H9 (cell line): ENCODE results near the gene PTPRR. TPM values are rescaled to one million over a fixed set of nuclear protein-coding genes. Genes with fewer than 3 reads are reported as not detected.

Experiments
- DNase-seq: peaks from one replicate; pipeline ENCODE4 v3.0.0-alpha.2; 2017
- H2AFZ ChIP-seq: one replicate; pipeline ENCODE4 v1.6.1; 2013; ENCODE audit warnings: mild to moderate bottlenecking, low read length, control low read depth, moderate library complexity
- H2AK5ac ChIP-seq: 2 replicates; pipeline ENCODE4 v1.6.1; 2013; ENCODE audit warnings: low read length, control low read depth, mixed read lengths; ENCODE audit not compliant: insufficient read length
- H2BK120ac ChIP-seq: one replicate; pipeline ENCODE4 v1.6.1; 2013; ENCODE audit warnings: low read depth, mild to moderate bottlenecking, low read length, control low read depth, inconsistent platforms; ENCODE audit not compliant: poor library complexity, severe bottlenecking
- H2BK12ac ChIP-seq: 2 replicates; pipeline ENCODE4 v1.6.1; 2013; ENCODE audit warnings: low read length, control low read depth, mixed read lengths, low read depth; ENCODE audit not compliant: insufficient read length
- H2BK15ac ChIP-seq: 2 replicates; pipeline ENCODE4 v1.6.1; 2013; ENCODE audit warnings: low read depth, low read length, control low read depth
- H2BK20ac ChIP-seq: one replicate; pipeline ENCODE4 v1.6.1; 2013; ENCODE audit warnings: low read depth, mild to moderate bottlenecking, low read length, control low read depth, inconsistent platforms; ENCODE audit not compliant: poor library complexity, severe bottlenecking
- H2BK5ac ChIP-seq: 2 replicates; pipeline ENCODE4 v1.6.1; 2013; ENCODE audit warnings: low read length, control low read depth, mixed read lengths; ENCODE audit not compliant: insufficient read length
- H3K14ac ChIP-seq: 2 replicates; pipeline ENCODE4 v1.6.1; 2013; ENCODE audit warnings: low read length, control low read depth; ENCODE audit not compliant: insufficient read depth
- H3K18ac ChIP-seq: 2 replicates; pipeline ENCODE4 v1.6.1; 2013; ENCODE audit warnings: low read depth, mild to moderate bottlenecking, mixed read lengths, low read length, control low read depth; ENCODE audit not compliant: insufficient read length
- H3K23ac ChIP-seq: 2 replicates; pipeline ENCODE4 v1.6.1; 2013; ENCODE audit warnings: low read length, control low read depth, mixed read lengths, low read depth; ENCODE audit not compliant: insufficient read length
- H3K23me2 ChIP-seq: 2 replicates; pipeline ENCODE4 v1.6.1; 2013; ENCODE audit warnings: low read depth, mild to moderate bottlenecking, mixed read lengths, low read length, control low read depth; ENCODE audit not compliant: insufficient read length, poor library complexity, severe bottlenecking
- H3K27ac ChIP-seq: 2 replicates; pipeline ENCODE4 v1.5.1; 2013; ENCODE audit warnings: low read length, control low read depth, mixed read lengths, low read depth; ENCODE audit not compliant: insufficient read length
- H3K27me3 ChIP-seq: 2 replicates; pipeline ENCODE4 v1.6.1; 2013; ENCODE audit warnings: low read length, control low read depth, inconsistent platforms; ENCODE audit not compliant: insufficient read depth
- H3K4ac ChIP-seq: 2 replicates; pipeline ENCODE4 v1.6.1; 2013; ENCODE audit warnings: low read depth, mild to moderate bottlenecking, control low read depth, inconsistent platforms, low read length, moderate library complexity
- H3K4me1 ChIP-seq: 2 replicates; pipeline ENCODE4 v1.6.1; 2013; ENCODE audit warnings: low read length, control low read depth, inconsistent platforms; ENCODE audit not compliant: insufficient read depth
- H3K4me2 ChIP-seq: 2 replicates; pipeline ENCODE4 v1.6.1; 2013; ENCODE audit warnings: low read length, control low read depth, mixed read lengths; ENCODE audit not compliant: insufficient read length, insufficient read depth
- H3K56ac ChIP-seq: 2 replicates; pipeline ENCODE4 v1.6.1; 2013; ENCODE audit warnings: low read depth, mild to moderate bottlenecking, mixed read lengths, low read length, control low read depth; ENCODE audit not compliant: insufficient read length
- H3K79me1 ChIP-seq: 2 replicates; pipeline ENCODE4 v1.6.1; 2013; ENCODE audit warnings: low read depth, mild to moderate bottlenecking, moderate library complexity, low read length, control low read depth, inconsistent platforms; ENCODE audit not compliant: insufficient read depth, poor library complexity, severe bottlenecking
- H3K79me2 ChIP-seq: 2 replicates; pipeline ENCODE4 v1.6.1; 2013; ENCODE audit warnings: low read length, control low read depth, inconsistent platforms; ENCODE audit not compliant: insufficient read depth
- H3K9ac ChIP-seq: 2 replicates; pipeline ENCODE4 v1.6.1; 2013; ENCODE audit warnings: low read length, control low read depth, mixed read lengths; ENCODE audit not compliant: insufficient read length; ENCODE audit errors: extremely low read depth
- H3K9me3 ChIP-seq: one replicate; pipeline ENCODE4 v1.6.1; 2013; ENCODE audit warnings: low read depth, low read length, inconsistent platforms; ENCODE audit not compliant: control insufficient read depth
- H3T11ph ChIP-seq: one replicate; pipeline ENCODE4 v1.6.1; 2013; ENCODE audit warnings: mild to moderate bottlenecking, low read length, control low read depth, inconsistent platforms
- H4K20me1 ChIP-seq: one replicate; pipeline ENCODE4 v1.6.1; 2013; ENCODE audit not compliant: control insufficient read depth, insufficient read length, insufficient read depth
- H4K5ac ChIP-seq: 2 replicates; pipeline ENCODE4 v1.6.1; 2013; ENCODE audit warnings: low read depth, mild to moderate bottlenecking, mixed read lengths, low read length, control low read depth; ENCODE audit not compliant: insufficient read length
- H4K8ac ChIP-seq: replicated peaks from 2 replicates; pipeline ENCODE4 v1.6.1; 2013; ENCODE audit warnings: low read length, control low read depth, mixed read lengths, low read depth; ENCODE audit not compliant: insufficient read length
- H4K91ac ChIP-seq: 2 replicates; pipeline ENCODE4 v1.6.1; 2013; ENCODE audit warnings: low read depth, mild to moderate bottlenecking, moderate library complexity, mixed read lengths, low read length, control low read depth; ENCODE audit not compliant: insufficient read length
- H3K27ac Mint-ChIP-seq, 3 experiments: 2 replicates in 2 of 3; 3 replicates in 1 of 3; pipeline ENCODE4 v1.8.0; 2020 to 2021; ENCODE audit warnings: mixed read lengths in 3 of 3, mild to moderate bottlenecking in 1 of 3, moderate library complexity in 1 of 3
- H3K27me3 Mint-ChIP-seq: 2 replicates; pipeline ENCODE4 v1.8.0; 2021; ENCODE audit warnings: low read depth, mild to moderate bottlenecking, moderate library complexity, mixed read lengths
- H3K36me3 Mint-ChIP-seq, 3 experiments: 2 replicates in 2 of 3; 3 replicates in 1 of 3; pipeline ENCODE4 v1.8.0; 2020 to 2021; ENCODE audit warnings: low read depth in 3 of 3, mixed read lengths in 3 of 3; ENCODE audit not compliant: insufficient read depth in 1 of 3
- H3K4me1 Mint-ChIP-seq, 2 experiments: 2 replicates each; pipeline ENCODE4 v1.8.0; 2020; ENCODE audit warnings: mixed read lengths in 2 of 2
- H3K4me3 Mint-ChIP-seq, 2 experiments: 2 replicates in 1 of 2; 3 replicates in 1 of 2; pipeline ENCODE4 v1.8.0; 2020 to 2021; ENCODE audit warnings: mild to moderate bottlenecking in 2 of 2, mixed read lengths in 2 of 2, moderate library complexity in 1 of 2
- H3K9me3 Mint-ChIP-seq, 2 experiments: 2 replicates in 1 of 2; 3 replicates in 1 of 2; pipeline ENCODE4 v1.8.0; 2020; ENCODE audit warnings: mild to moderate bottlenecking in 2 of 2, mixed read lengths in 2 of 2, moderate library complexity in 1 of 2
- WGBS: extraction: QIAGEN DNeasy Blood & Tissue Kit; methylation state at CpG from one replicate; pipeline ENCODE4 v1.1.7; 2013; ENCODE audit warnings: missing lambda C conversion rate, low lambda C conversion rate, mixed read lengths; ENCODE audit not compliant: insufficient read length; ENCODE audit errors: extremely low coverage; 5-methylcytosine and 5-hydroxymethylcytosine counted together
- total RNA-seq: library from RNA; stranded (reverse); gene quantifications from 2 replicates; pipeline ENCODE4 v1.2.1, GENCODE V29; 2021
- TF ChIP-seq, protein P1 (sequence below): fragments of 200-600 bp; sonication (generic); conservative IDR thresholded peaks from 3 replicates; pipeline ENCODE4 v1.8.0; 2021; ENCODE audit warnings: antibody characterized with exemption, mild to moderate bottlenecking

The PTPRR gene
- total RNA-seq, 1 experiment from 2014 or later = 0.22 TPM

DNA sequence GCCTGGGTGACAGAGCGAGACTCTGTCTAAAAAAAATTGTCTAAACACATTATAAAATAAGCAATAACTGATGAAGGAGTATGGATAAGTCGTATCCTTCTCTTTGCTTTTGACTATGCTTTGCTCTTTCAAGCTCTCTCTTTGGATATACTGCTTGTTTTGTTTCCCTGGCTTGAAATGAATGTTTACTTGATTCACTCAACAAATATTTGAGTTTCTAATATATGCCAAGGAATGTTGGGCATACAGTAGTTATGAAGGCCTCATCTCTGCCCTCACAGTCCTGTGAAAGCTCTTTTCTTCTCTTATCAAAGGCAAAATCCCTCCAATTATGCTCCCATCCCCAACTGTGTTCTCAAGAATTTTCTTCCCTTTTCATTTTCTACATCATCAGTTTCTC lies 123.5 kb downstream of the PTPRR start:
- Histone ChIP-seq H2BK5ac (no peak overlapping the region), H4K20me1 (no peaks in the 10 kb centered on the region), H3K56ac (no peak overlapping the region), H3K23me2 (no peaks in the 10 kb centered on the region), H2BK20ac (no peak overlapping the region), H3K4ac (no peak overlapping the region), H3K27ac (no peak overlapping the region), H3K23ac (no peak overlapping the region), H3K18ac (no peak overlapping the region), H3T11ph (no peak overlapping the region), H2BK120ac (no peak overlapping the region), H3K4me1 (no peaks in the 10 kb centered on the region), H2AFZ (no peak overlapping the region), H3K9ac (no peak overlapping the region), H4K8ac (no peak overlapping the region), H3K79me1 (no peaks in the 10 kb centered on the region), H3K4me2 (no peak overlapping the region), H4K5ac (no peak overlapping the region), H2BK15ac (no peak overlapping the region), H4K91ac (no peak overlapping the region), H3K27me3 (no peaks in the 10 kb centered on the region), H2BK12ac (no peak overlapping the region), H3K79me2 (no peaks in the 10 kb centered on the region), H2AK5ac (no peak overlapping the region), H3K9me3 (no peaks in the 10 kb centered on the region), H3K14ac (no peak overlapping the region)
- DNase-seq = no peak
- Mint-ChIP-seq H3K9me3 (no peaks in the 10 kb centered on the region), H3K27ac (no peak overlapping the region), H3K27me3 (no peaks in the 10 kb centered on the region), H3K36me3 (no peaks in the 10 kb centered on the region), H3K4me1 (peaks cover 6 to 7% of the 10 kb centered on the region in 2 experiments), H3K4me3 (no peak overlapping the region)
- TF ChIP-seq, protein P1, sequence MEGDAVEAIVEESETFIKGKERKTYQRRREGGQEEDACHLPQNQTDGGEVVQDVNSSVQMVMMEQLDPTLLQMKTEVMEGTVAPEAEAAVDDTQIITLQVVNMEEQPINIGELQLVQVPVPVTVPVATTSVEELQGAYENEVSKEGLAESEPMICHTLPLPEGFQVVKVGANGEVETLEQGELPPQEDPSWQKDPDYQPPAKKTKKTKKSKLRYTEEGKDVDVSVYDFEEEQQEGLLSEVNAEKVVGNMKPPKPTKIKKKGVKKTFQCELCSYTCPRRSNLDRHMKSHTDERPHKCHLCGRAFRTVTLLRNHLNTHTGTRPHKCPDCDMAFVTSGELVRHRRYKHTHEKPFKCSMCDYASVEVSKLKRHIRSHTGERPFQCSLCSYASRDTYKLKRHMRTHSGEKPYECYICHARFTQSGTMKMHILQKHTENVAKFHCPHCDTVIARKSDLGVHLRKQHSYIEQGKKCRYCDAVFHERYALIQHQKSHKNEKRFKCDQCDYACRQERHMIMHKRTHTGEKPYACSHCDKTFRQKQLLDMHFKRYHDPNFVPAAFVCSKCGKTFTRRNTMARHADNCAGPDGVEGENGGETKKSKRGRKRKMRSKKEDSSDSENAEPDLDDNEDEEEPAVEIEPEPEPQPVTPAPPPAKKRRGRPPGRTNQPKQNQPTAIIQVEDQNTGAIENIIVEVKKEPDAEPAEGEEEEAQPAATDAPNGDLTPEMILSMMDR = no peak
- no CpG with 5 or more reads among the region's 2 CpGs for WGBS
